BLaER1 (cell line): ENCODE measurements around the gene ASAH2B.
A peak's percentile ranks its signal among the peaks of the same experiment; 100 is the strongest.
"Not testable (repeated sequence)": the region's sequence is repeated elsewhere in the genome, so short reads cannot be mapped to it uniquely, and the experiment has no call there.

Experiments used
- H3K27ac ChIP-seq: shearing (Covaris generic); formaldehyde crosslinking; 2 replicates; pipeline ENCODE4 v1.8.1; 2022
- H3K27me3 ChIP-seq: shearing (Covaris generic); formaldehyde crosslinking; 2 replicates; pipeline ENCODE4 v1.8.1; 2022
- H3K36me3 ChIP-seq: shearing (Covaris generic); formaldehyde crosslinking; 2 replicates; pipeline ENCODE4 v1.8.1; 2022
- H3K4me1 ChIP-seq: shearing (Covaris generic); formaldehyde crosslinking; 2 replicates; pipeline ENCODE4 v1.8.1; 2022
- H3K4me2 ChIP-seq: shearing (Covaris generic); formaldehyde crosslinking; 2 replicates; pipeline ENCODE4 v1.8.1; 2022
- H3K4me3 ChIP-seq: shearing (Covaris generic); formaldehyde crosslinking; 2 replicates; pipeline ENCODE4 v1.8.1; 2022
- H3K9ac ChIP-seq: shearing (Covaris generic); formaldehyde crosslinking; 2 replicates; pipeline ENCODE4 v1.8.1; 2022
- H3K9me3 ChIP-seq: shearing (Covaris generic); formaldehyde crosslinking; 2 replicates; pipeline ENCODE4 v1.8.1; 2022
- H4K20me1 ChIP-seq: shearing (Covaris generic); formaldehyde crosslinking; 2 replicates; pipeline ENCODE4 v1.8.1; 2022
- Cebpa-rat ChIP-seq: shearing (Covaris generic); IDR thresholded peaks from 2 replicates; pipeline ENCODE4 v1.8.1; 2022

Gene ASAH2B

DNA sequence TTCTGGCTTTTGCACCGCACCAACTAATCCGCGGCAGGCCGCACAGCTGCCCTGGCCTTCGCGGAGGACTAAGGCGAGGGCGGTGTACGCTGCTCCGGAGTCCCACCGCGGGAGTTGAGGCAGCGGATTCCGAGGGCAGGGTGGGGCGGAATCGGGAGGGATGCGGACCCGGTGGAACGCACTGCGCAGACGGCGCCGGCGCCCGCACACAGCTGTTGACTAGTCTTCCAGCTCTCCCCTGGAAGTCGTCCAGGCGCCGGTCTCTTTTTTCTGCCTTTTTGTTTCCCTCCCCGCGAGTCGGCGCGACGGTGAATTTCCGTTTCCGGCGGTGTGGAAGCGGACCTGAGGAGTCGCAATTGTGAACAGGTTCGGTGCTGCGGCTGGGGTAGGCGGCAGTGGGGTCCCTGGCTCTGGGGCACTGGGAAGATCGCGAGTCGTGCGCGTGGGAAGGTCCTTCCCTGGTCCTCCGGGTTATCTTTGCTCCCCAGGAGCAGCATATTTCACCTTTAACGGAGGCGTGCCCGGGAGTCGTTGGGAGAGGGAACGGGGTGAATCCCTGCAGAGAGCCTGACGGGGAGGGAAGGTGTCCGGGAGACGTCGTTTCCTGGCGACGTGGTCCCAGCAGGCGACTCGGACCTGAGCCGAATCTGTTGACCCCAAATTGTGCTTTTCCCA is at the start of gene ASAH2B:
ASAH2B (plus strand) TSS at position 319 of the 675 bp plus-strand sequence. CDS start 5,195 bp downstream, outside the sequence.
- H3K9me3 ChIP-seq = no peaks in the 10 kb centered on the region
- H3K27ac ChIP-seq = peak within 1 kb of the TSS; percentile 64
- H3K4me1 ChIP-seq = peaks cover 14% of the 10 kb centered on the region
- peak within 1 kb of the TSS; percentile 82 for H3K4me3 ChIP-seq
- H3K36me3 ChIP-seq = no peaks in the 10 kb centered on the region
- no peaks in the 10 kb centered on the region for H3K27me3 ChIP-seq
- no peak for TF ChIP-seq Cebpa-rat
- no peaks in the 10 kb centered on the region for H4K20me1 ChIP-seq
- H3K4me2 ChIP-seq = peak within 1 kb of the TSS; percentile 97
- H3K9ac ChIP-seq = peak within 1 kb of the TSS; percentile 82

DNA sequence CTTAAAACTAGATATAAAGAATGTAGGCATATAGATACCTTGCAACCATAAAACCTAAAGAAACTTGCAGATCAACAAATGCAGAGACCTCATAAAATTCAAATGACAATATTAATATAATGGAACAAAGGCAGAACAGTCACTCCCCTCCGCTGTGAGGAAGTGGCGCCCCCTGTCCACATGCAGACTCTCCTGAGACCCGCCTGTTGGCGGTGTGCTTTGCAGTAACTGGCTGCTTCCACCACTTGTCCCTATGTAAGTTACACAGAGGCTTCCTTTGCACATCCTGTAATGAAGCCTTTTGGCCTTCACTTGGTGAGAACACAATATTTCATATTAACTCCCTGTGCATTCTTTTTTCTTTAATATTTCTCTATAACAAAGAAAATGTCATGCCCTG is 41.9 kb upstream of the ASAH2B start:
- not testable (repeated sequence) for H3K4me1 ChIP-seq, H3K4me2 ChIP-seq, H3K27me3 ChIP-seq, H3K9ac ChIP-seq, H4K20me1 ChIP-seq, H3K9me3 ChIP-seq, H3K36me3 ChIP-seq, H3K4me3 ChIP-seq, H3K27ac ChIP-seq

DNA sequence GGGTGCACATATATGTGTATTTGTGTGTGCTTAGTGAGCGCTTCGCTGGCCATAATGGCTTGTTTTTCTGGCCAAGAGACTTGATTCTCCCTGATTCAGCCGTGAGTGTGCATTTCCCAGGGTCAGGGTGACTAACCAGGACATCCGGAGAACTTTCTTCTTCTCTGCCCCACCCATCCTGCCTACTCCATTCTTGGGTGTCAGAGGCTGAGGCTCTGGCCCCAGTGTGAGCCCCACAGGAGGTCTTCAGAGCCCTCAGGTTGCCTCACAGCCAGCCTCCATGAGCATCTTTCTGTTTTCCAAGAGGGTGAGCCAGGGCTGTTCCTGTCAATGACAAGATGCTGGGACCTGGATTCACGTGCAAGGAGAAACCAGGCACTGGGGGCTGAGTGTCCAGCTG is 37.8 kb upstream of the ASAH2B start:
- H3K4me3 ChIP-seq, H3K9me3 ChIP-seq, H4K20me1 ChIP-seq, H3K36me3 ChIP-seq, H3K27me3 ChIP-seq, H3K4me1 ChIP-seq, H3K4me2 ChIP-seq, H3K27ac ChIP-seq, H3K9ac ChIP-seq: not testable (repeated sequence)

DNA sequence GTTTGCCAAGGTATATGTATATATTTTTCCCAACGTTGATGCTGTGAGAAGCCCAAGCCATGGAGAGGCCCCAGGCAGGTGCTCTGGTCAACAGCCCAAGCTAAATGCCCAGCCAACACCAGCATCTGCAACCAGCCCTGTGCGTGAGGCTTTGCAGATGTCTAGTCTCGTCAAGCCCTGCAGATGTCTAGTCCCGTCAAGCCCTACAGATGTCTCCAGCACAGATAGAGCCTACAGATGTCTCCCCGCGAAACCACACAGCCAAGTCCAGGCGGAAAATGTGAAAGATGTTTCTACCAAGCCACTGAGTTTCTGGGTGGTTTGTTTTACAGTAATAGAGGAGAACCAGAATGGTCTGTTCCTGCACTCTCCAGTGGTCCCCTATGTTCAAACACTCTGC is 36.7 kb upstream of the ASAH2B start:
- not testable (repeated sequence) for H3K27ac ChIP-seq, H3K4me3 ChIP-seq, H3K4me1 ChIP-seq, H3K9me3 ChIP-seq, H3K36me3 ChIP-seq, H3K9ac ChIP-seq, H4K20me1 ChIP-seq, H3K27me3 ChIP-seq, H3K4me2 ChIP-seq

DNA sequence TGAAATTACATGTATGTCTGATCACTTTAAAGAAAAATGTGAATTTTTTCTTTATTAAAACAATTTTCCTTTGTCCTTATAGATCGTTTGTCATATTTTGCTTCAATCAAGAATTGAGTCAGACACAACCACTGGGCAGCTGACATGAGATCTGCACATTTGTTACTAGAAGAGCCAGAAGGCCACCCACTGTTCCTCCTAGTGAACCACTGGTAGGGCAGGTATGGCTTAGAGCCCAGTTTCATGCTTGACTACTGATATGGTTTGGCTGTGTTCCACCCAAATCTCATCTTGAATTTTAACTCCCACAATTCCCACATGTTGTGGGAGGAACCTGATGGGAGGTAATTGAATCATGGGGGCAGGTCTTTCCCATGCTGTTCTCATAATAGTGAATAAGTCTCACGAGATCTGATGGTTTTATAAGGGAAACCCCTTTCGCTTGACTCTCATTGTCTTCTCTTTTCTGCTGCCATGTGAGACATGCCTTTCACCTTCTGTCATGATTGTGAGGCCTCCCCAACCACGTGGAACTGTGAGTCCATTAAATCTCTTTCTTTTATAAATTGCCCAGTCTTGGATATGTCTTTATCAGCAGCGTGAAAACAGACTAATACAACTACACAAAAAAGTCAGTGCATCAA is 35.2 kb upstream of the ASAH2B start:
- H3K9ac ChIP-seq, H3K4me3 ChIP-seq, H3K36me3 ChIP-seq, H3K27me3 ChIP-seq, H3K4me2 ChIP-seq, H3K9me3 ChIP-seq, H3K4me1 ChIP-seq, H3K27ac ChIP-seq, H4K20me1 ChIP-seq: not testable (repeated sequence)

DNA sequence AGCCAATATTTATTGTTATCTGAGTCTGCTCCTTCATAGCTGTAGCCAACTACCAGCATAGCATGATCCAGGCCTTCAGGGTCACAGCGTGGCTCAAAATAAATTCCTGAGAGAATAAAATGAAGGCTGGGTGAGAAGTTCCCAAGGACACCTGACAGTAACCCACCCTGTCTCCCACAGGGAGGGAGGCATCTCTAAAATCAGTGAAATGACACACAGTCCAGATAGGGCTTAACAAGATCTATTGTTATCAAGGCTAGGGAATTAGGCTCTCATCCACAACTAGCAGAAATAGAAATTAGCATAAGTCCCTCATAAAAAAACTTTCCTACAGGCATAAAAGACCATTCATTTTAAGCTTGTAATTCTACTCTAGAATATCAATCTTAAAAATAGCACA is 33.7 kb upstream of the ASAH2B start:
- H3K4me1 ChIP-seq, H3K4me3 ChIP-seq, H3K27me3 ChIP-seq, H3K27ac ChIP-seq, H4K20me1 ChIP-seq, H3K4me2 ChIP-seq, H3K9me3 ChIP-seq, H3K36me3 ChIP-seq, H3K9ac ChIP-seq: not testable (repeated sequence)

DNA sequence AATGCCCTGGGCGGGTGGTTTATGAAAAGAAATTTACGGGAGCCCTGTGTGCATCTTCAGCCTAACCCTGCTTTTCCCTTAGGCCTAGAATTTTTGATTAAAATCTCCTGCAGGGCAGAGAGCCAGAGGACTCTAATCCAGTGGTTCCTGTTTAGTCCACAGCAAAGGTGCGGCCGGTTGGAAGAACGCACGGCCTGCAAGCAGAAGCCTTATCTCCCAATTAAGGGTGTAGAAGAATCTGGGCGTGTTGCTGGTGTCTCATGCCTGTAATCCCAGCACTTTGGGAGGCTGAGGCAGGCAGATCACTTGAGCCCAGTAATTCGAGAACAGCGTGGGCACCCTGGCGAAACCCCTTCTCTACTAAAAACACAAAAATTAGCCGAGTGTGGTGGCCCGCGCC is 29.5 kb upstream of the ASAH2B start:
- H3K36me3 ChIP-seq, H4K20me1 ChIP-seq, H3K27me3 ChIP-seq, H3K4me3 ChIP-seq, H3K9me3 ChIP-seq, H3K27ac ChIP-seq, H3K4me2 ChIP-seq, H3K4me1 ChIP-seq, H3K9ac ChIP-seq: not testable (repeated sequence)

DNA sequence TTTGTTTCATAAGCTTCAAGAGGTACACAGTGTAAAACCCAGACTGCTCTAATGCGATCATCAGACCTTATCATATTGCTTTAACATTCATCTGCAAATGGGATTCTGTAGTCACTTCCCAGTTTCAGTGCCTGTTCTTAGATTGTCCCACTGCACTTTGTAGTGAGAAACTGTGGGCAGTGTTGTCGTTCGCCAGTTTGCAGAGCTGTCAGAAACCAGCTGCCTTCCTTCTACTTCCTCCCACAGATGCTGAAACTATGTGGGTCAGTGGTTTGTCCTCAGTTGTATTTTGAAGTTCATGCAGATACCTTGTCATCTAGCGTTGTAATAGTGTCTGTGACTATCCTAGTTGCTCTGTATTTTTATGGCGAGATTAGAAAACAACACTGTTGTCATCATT is 15.9 kb upstream of the ASAH2B start:
- not testable (repeated sequence) for H4K20me1 ChIP-seq, H3K4me3 ChIP-seq, H3K4me2 ChIP-seq, H3K9me3 ChIP-seq, H3K36me3 ChIP-seq, H3K9ac ChIP-seq, H3K27ac ChIP-seq, H3K4me1 ChIP-seq, H3K27me3 ChIP-seq

DNA sequence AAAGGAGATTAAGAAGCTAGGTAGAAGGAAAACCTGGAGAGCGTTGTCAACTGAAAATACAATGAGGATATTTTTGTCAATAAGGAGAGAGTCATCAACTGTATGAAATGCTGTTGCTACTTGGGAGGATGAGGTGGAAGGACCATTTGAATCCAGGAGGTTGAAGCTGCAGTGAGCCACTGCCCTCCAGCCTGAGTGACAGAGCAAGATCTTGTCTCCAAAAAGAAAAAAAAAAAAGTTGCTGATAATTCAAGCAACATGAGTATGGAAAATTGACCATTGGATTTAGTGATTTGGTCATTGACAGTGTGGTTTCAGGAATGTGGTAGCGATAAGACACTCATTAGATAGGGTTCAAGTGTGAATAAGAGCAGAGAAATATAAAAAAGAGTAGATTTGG is 11.6 kb upstream of the ASAH2B start:
- not testable (repeated sequence) for H3K27ac ChIP-seq, H3K9ac ChIP-seq, H3K4me2 ChIP-seq, H3K4me1 ChIP-seq, H3K27me3 ChIP-seq, H4K20me1 ChIP-seq, H3K36me3 ChIP-seq, H3K9me3 ChIP-seq, H3K4me3 ChIP-seq

DNA sequence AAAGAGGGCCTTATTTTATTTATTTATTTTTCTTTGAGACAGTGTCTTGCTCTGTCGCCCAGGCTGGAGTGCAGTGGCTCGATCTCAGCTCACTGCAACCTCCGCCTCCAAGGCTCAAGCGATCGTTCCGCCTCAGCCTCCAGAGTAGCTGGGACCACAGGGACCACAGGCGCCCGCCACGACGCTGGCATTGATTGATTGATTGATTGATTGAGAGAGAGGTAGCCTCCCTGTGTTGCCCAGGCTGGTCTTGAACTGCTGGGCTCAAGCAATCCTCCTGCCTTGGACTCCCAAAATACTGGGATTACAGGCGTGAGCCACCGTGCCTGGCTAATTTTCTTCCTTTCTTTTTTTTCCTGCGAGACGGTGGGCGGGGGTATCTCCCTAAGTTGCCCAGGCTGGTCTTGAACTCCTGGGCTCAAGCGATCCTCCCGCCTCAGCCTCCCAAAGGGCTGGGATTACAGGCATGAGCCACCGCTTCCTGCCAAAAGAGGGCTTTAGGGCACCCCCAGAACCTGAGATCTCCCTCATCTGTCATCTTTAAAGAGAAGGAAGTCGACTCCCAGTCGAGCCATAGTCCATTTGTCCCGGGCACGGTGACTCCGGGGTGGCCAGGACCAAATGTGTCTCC is 634 bp upstream of the ASAH2B start:
- Histone ChIP-seq H3K27ac (peak overlapping the region; percentile 64), H3K4me2 (peak overlapping the region; percentile 97), H3K4me3 (peak overlapping the region; percentile 82), H3K4me1 (peaks cover 14% of the 10 kb centered on the region), H3K9ac (peak overlapping the region; percentile 82)
- H3K36me3 ChIP-seq, H3K9me3 ChIP-seq, H4K20me1 ChIP-seq, H3K27me3 ChIP-seq: not testable (repeated sequence)

DNA sequence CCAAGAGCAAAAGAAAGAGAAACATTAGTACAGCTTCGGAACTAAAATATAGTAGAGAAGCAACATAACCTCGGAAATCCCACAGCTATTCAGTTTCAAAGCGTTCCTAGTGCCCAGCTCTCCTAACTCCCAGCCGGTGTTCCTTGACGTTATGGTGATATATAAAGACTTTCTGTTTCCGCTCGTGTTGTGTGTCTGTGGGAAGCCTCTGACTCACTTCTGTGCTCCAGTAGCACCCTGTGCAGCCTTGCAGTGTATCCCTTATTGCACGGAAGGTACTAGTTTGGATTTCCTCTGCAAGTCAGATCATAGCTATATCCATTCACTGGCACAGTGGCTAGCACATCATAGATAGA is 535 bp downstream of the ASAH2B start:
- H3K4me1 ChIP-seq = peaks cover 14% of the 10 kb centered on the region
- no peaks in the 10 kb centered on the region for H4K20me1 ChIP-seq
- H3K9me3 ChIP-seq = no peaks in the 10 kb centered on the region
- peak overlapping the region; percentile 82 for H3K4me3 ChIP-seq
- no peak for TF ChIP-seq Cebpa-rat
- H3K27ac ChIP-seq = peak overlapping the region; percentile 64
- peak overlapping the region; percentile 82 for H3K9ac ChIP-seq
- H3K4me2 ChIP-seq = peak overlapping the region; percentile 97
- H3K27me3 ChIP-seq = no peaks in the 10 kb centered on the region
- H3K36me3 ChIP-seq = no peaks in the 10 kb centered on the region

DNA sequence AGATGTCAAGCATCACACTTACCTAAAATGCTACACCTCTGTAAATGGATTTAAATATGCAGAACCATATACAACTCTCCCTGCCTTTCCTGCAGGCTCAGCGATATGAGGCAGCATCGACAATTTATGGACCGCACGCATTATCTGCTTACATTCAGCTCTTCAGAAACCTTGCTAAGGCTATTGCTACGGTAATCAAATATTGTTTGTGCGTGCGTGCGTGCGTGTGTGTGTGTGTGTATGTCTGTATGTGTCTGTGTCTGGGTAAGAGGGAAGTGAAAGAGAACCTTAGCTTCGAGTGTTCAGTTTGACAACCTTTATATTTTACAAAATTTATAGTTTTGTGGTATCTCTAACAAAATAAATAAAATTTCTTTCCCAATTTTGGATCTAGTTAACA is 3.1 kb downstream of the ASAH2B start:
- H4K20me1 ChIP-seq, H3K27ac ChIP-seq, H3K9ac ChIP-seq, H3K4me3 ChIP-seq, H3K9me3 ChIP-seq, H3K36me3 ChIP-seq, H3K27me3 ChIP-seq, H3K4me2 ChIP-seq: not testable (repeated sequence)
- H3K4me1 ChIP-seq = peaks cover 14% of the 10 kb centered on the region

DNA sequence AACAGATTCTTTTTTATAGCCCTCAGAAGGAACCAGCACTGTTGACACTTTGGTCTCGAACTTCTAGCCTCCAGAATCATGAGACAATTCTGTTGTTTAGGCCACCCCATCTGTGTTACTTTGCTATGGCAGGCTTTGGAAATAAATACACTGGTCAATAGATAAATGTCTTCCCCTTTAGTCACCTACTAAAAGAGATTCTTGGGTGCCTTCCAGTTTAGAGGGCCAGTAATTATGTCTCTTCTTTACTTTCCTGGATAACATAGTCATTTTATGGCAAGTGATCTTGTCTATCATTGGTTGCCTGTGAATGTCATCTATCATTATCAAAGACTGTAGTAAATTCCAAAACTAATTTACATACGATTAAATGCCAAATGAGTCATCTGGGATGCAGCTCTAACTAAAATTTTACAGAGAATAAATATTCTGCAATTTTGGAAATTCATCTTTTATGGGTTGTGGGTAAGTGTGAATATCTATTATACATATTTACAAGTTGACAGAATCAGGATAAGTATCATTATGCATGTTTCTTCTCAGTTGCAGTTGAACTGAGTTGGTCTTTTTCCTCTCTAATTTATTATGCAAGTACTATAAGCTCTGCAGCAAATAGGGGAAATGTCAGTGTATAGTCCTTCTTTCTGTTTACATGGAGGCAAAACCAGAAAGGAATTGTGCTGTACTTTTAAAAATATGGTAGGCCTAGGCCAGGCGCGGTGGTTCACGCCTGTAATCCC is 27.2 kb downstream of the ASAH2B start:
- not testable (repeated sequence) for H3K27ac ChIP-seq, H3K27me3 ChIP-seq, H4K20me1 ChIP-seq, H3K4me2 ChIP-seq, H3K4me3 ChIP-seq, H3K4me1 ChIP-seq, H3K9ac ChIP-seq, H3K36me3 ChIP-seq, H3K9me3 ChIP-seq

DNA sequence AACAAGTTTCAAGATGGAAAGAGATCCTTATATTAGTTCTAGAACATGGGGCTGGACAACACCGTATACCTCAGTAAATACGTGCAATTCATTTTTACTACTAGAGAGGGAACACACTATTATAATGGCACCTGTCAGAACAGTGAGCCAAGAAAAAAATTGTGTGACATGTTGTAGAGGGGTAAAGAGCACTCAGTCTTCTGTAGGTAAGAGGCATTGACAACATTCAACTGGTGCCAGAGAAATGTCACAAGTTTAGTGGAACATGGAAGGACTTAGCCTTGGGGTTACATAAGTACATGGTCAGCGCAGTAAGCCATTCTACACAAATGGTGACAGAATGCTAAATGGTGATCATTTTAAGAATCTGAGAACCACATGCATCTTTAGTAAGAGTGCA is 32.3 kb downstream of the ASAH2B start:
- H4K20me1 ChIP-seq, H3K36me3 ChIP-seq, H3K4me3 ChIP-seq, H3K4me2 ChIP-seq, H3K27me3 ChIP-seq, H3K9me3 ChIP-seq, H3K27ac ChIP-seq, H3K9ac ChIP-seq, H3K4me1 ChIP-seq: not testable (repeated sequence)
